GM12878 (cell line): ENCODE measurements around the gene PIGZ.

Experiments used
- CBFB ChIP-seq: IDR thresholded peaks from 2 replicates; pipeline ENCODE4 v1.6.1; 2016; ENCODE audit warnings: antibody characterized with exemption, low read depth
- KDM1A ChIP-seq: fragments of 200-600 bp; sonication (generic); IDR thresholded peaks from 2 replicates; pipeline ENCODE4 v1.6.1; 2016; ENCODE audit warnings: borderline replicate concordance
- TCF7 ChIP-seq: IDR thresholded peaks from 2 replicates; pipeline ENCODE4 v1.6.1; 2014; ENCODE audit warnings: antibody characterized with exemption, borderline replicate concordance
- ZNF24 ChIP-seq: fragments of 450-650 bp; IDR thresholded peaks from 2 replicates; pipeline ENCODE4 v1.6.1; 2017; ENCODE audit warnings: antibody characterized with exemption, mild to moderate bottlenecking
- TF ChIP-seq, protein P1 (sequence below): fragments of 450-650 bp; IDR thresholded peaks from 2 replicates; pipeline ENCODE4 v1.6.1; 2017; ENCODE audit warnings: antibody characterized with exemption, mild to moderate bottlenecking, moderate library complexity

DNA sequence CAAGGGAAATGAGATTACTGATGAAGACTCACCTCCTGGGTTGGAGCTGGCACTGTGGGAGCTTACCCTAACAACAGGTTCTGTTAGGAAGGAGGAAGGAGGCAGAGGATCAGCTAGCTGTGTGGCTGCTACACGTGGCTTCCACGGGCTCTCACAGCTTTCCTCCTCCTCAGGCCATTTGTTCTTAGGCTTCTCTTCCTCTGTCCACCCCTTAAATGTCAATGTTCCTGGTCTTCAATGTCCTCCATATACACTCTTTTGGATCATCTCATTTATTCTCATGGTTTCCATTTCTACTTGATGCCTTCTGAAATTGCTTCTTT, 5.0 kb downstream of the PIGZ start:
- TF ChIP-seq KDM1A (no peak), ZNF24 (no peak), TCF7 (no peak), CBFB (no peak)
- TF ChIP-seq, protein P1, sequence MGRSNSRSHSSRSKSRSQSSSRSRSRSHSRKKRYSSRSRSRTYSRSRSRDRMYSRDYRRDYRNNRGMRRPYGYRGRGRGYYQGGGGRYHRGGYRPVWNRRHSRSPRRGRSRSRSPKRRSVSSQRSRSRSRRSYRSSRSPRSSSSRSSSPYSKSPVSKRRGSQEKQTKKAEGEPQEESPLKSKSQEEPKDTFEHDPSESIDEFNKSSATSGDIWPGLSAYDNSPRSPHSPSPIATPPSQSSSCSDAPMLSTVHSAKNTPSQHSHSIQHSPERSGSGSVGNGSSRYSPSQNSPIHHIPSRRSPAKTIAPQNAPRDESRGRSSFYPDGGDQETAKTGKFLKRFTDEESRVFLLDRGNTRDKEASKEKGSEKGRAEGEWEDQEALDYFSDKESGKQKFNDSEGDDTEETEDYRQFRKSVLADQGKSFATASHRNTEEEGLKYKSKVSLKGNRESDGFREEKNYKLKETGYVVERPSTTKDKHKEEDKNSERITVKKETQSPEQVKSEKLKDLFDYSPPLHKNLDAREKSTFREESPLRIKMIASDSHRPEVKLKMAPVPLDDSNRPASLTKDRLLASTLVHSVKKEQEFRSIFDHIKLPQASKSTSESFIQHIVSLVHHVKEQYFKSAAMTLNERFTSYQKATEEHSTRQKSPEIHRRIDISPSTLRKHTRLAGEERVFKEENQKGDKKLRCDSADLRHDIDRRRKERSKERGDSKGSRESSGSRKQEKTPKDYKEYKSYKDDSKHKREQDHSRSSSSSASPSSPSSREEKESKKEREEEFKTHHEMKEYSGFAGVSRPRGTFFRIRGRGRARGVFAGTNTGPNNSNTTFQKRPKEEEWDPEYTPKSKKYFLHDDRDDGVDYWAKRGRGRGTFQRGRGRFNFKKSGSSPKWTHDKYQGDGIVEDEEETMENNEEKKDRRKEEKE: no peak
